SU-DHL-6 (cell line): ENCODE results near the gene ALOXE3.

Experiments used
- H2AFZ ChIP-seq: fragments of 200-600 bp; sonication (generic); 2 replicates; pipeline ENCODE4 v1.6.1; 2014; ENCODE audit warnings: low read depth, mild to moderate bottlenecking, moderate library complexity, mixed read lengths, antibody characterized with exemption, low read length; ENCODE audit not compliant: severe bottlenecking
- H3F3A ChIP-seq: fragments of 200-600 bp; shearing (Covaris generic); 2 replicates; pipeline ENCODE4 v1.6.0; 2016; ENCODE audit warnings: antibody characterized with exemption, mild to moderate bottlenecking; ENCODE audit not compliant: insufficient read depth
- H3K27ac ChIP-seq: fragments of 200-600 bp; sonication (generic); 2 replicates; pipeline ENCODE4 v1.5.1; 2016; ENCODE audit warnings: low read depth, mild to moderate bottlenecking, low read length, moderate library complexity, mixed read lengths
- H3K27me3 ChIP-seq: fragments of 200-600 bp; sonication (generic), shearing (Covaris generic); 2 replicates; pipeline ENCODE4 v1.6.0; 2014; ENCODE audit warnings: mild to moderate bottlenecking, low read length
- H3K36me3 ChIP-seq: fragments of 200-600 bp; sonication (generic); 2 replicates; pipeline ENCODE4 v1.6.1; 2014; ENCODE audit warnings: mild to moderate bottlenecking, low read length, mixed read lengths
- H3K4me2 ChIP-seq: fragments of 300-600, 200-600 bp; shearing (Covaris generic), sonication (generic); 2 replicates; pipeline ENCODE4 v1.6.0; 2014; ENCODE audit warnings: low read length, low read depth, mild to moderate bottlenecking; ENCODE audit not compliant: poor library complexity, severe bottlenecking
- H3K4me3 ChIP-seq: fragments of 200-600 bp; sonication (generic); 2 replicates; pipeline ENCODE4 v1.5.1; 2014; ENCODE audit warnings: antibody characterized with exemption, low read length, mild to moderate bottlenecking, mixed read lengths; ENCODE audit not compliant: insufficient read depth, poor library complexity, severe bottlenecking
- H3K79me2 ChIP-seq: fragments of 200-600 bp; sonication (generic); 2 replicates; pipeline ENCODE4 v1.6.1; 2014; ENCODE audit warnings: mild to moderate bottlenecking, low read length, moderate library complexity; ENCODE audit not compliant: insufficient read depth
- H3K9ac ChIP-seq: fragments of 200-600 bp; sonication (generic); 2 replicates; pipeline ENCODE4 v1.7.0; 2014; ENCODE audit warnings: mild to moderate bottlenecking, low read length
- H3K9me2 ChIP-seq: fragments of 200-600 bp; sonication (generic); replicated peaks from 2 replicates; pipeline ENCODE4 v1.6.1; 2014; ENCODE audit warnings: low read length; ENCODE audit not compliant: insufficient read depth
- H3K9me3 ChIP-seq: fragments of 200-600 bp; sonication (generic); 2 replicates; pipeline ENCODE4 v1.6.1; 2014; ENCODE audit warnings: low read length, mixed read lengths; ENCODE audit not compliant: insufficient read depth
- H4K20me1 ChIP-seq: fragments of 200-600 bp; sonication (generic); 2 replicates; pipeline ENCODE4 v1.6.1; 2014; ENCODE audit warnings: low read depth, mild to moderate bottlenecking, antibody characterized with exemption, low read length, moderate library complexity, mixed read lengths
- EZH2phosphoT487 ChIP-seq: fragments of 200-600 bp; sonication (generic), shearing (Covaris generic); conservative IDR thresholded peaks from 2 replicates; pipeline ENCODE4 v1.6.1; 2018; ENCODE audit warnings: mild to moderate bottlenecking, antibody characterized with exemption, low read length, moderate library complexity, mixed read lengths
- TF ChIP-seq, protein P1 (sequence below): fragments of 200-600 bp; sonication (generic); IDR thresholded peaks from one replicate; pipeline ENCODE4 v1.5.1; 2017; ENCODE audit warnings: antibody characterized with exemption, mild to moderate bottlenecking, low read length, moderate library complexity; ENCODE audit not compliant: insufficient read depth, poor library complexity, severe bottlenecking

Gene ALOXE3

DNA sequence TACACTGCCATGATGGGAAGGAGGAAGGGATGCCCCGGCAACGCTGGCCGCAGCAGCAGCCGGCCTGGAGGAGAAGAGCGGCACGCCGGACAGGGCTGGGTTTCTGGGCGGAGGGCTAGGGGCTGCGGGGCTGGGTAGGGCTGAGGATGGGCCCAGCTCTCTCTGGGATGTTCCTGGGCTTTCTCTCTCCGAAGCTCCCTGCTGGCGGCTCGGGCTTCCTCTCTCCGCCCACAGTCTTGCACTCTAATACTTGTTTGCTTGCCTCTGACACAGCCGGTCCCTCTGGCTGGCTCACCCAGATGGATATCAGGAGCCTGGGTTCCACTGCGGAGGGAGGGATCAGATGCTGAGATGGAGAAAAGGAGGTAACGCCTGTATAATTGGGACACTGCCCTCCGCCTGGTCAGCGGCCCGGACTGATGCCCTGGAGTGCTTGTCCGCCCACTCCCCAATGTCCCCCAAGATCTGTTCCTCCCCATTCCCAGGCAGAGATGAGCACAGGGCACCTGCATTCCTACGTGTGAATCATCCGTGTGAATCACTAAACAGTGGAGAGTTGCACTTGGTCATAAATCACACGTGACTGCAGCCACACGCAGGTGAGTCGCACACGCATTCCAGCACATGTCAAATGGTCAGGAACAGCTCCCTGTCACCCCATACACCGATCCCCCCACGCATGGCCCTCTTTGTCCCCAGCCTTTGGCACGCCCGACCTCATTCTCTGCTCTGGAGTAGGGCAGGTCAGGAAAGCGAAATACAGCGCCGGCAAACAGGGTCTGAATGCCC, at the start of gene ALOXE3:
TSS of gene ALOXE3 (minus strand) at position 535 of the 789 bp plus-strand sequence. CDS start at position 11, 524 bp downstream.
- Histone ChIP-seq H3K9ac (peak within 1 kb of the TSS; percentile 57), H3K9me2 (no peaks in the 10 kb centered on the region), H2AFZ (peak within 1 kb of the TSS; percentile 81), H4K20me1 (no peaks in the 10 kb centered on the region), H3K79me2 (no peaks in the 10 kb centered on the region), H3K4me2 (peak within 1 kb of the TSS; percentile 98), H3K27ac (peak within 1 kb of the TSS; percentile 38), H3K27me3 (no peaks in the 10 kb centered on the region), H3F3A (peaks cover 24% of the 10 kb centered on the region), H3K4me3 (peak within 1 kb of the TSS; percentile 57), H3K36me3 (no peaks in the 10 kb centered on the region), H3K9me3 (no peaks in the 10 kb centered on the region)
- TF ChIP-seq, protein P1, sequence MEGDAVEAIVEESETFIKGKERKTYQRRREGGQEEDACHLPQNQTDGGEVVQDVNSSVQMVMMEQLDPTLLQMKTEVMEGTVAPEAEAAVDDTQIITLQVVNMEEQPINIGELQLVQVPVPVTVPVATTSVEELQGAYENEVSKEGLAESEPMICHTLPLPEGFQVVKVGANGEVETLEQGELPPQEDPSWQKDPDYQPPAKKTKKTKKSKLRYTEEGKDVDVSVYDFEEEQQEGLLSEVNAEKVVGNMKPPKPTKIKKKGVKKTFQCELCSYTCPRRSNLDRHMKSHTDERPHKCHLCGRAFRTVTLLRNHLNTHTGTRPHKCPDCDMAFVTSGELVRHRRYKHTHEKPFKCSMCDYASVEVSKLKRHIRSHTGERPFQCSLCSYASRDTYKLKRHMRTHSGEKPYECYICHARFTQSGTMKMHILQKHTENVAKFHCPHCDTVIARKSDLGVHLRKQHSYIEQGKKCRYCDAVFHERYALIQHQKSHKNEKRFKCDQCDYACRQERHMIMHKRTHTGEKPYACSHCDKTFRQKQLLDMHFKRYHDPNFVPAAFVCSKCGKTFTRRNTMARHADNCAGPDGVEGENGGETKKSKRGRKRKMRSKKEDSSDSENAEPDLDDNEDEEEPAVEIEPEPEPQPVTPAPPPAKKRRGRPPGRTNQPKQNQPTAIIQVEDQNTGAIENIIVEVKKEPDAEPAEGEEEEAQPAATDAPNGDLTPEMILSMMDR: no peak
- no peak for TF ChIP-seq EZH2phosphoT487

- Histone ChIP-seq H3K36me3 (no peaks in the 10 kb centered on the region), H3K9me2 (no peaks in the 10 kb centered on the region), H3F3A (peaks cover 17% of the 10 kb centered on the region), H2AFZ (no peak overlapping the region), H3K9ac (no peak overlapping the region), H3K4me2 (no peak overlapping the region), H3K79me2 (peaks cover 2% of the 10 kb centered on the region), H3K9me3 (no peaks in the 10 kb centered on the region), H4K20me1 (no peaks in the 10 kb centered on the region), H3K27me3 (no peaks in the 10 kb centered on the region), H3K27ac (no peak overlapping the region), H3K4me3 (no peak overlapping the region)
- TF ChIP-seq, protein P1: no peak
- TF ChIP-seq EZH2phosphoT487: no peak
Observed at GRCh38 chr17:8167526-8167925, 49.2 kb upstream of the ALOXE3 start.

- H3K27me3 ChIP-seq: no peaks in the 10 kb centered on the region
- H3K36me3 ChIP-seq: no peaks in the 10 kb centered on the region
- H3K27ac ChIP-seq: no peak overlapping the region
- no peaks in the 10 kb centered on the region for H3K9me3 ChIP-seq
- H3K79me2 ChIP-seq: peaks cover 10% of the 10 kb centered on the region
- TF ChIP-seq, protein P1: no peak
- no peak for TF ChIP-seq EZH2phosphoT487
- no peak overlapping the region for H3K9ac ChIP-seq
- no peak overlapping the region for H3K4me3 ChIP-seq
- H3K4me2 ChIP-seq: no peak overlapping the region
- peaks cover 13% of the 10 kb centered on the region for H3F3A ChIP-seq
- H2AFZ ChIP-seq: no peak overlapping the region
- H3K9me2 ChIP-seq: no peaks in the 10 kb centered on the region
- no peaks in the 10 kb centered on the region for H4K20me1 ChIP-seq
Observed at GRCh38 chr17:8166731-8167130, 48.4 kb upstream of the ALOXE3 start.
